ENCODE results near the gene APOOL. TPM values are rescaled to one million over a fixed set of nuclear protein-coding genes. Genes with fewer than 3 reads are reported as not detected.

APOOL gene
- total and polyA plus RNA-seq, 2 of the 13 experiments (the other 11 are each of a cell fraction or from before 2014, with no cell fraction given), result 7.3 to 13.9 TPM

GRCh38 chrX:85114171-85114570, 110.5 kb downstream of the APOOL start:
- FAIRE-seq (no peak), DNase-seq (ENCODE audit: low spot score) (no peak), ATAC-seq (no peak)
- H3K79me2 ChIP-seq (ENCODE audit: insufficient read depth, low read length), result no peaks in the 10 kb centered on the region
- H3K4me3 ChIP-seq (replicated peaks in 1 of 3; ENCODE audit: insufficient read depth in 1 of 3, low read depth in 2 of 3, low read length in 3 of 3), result no peak overlapping the region
- TF ChIP-seq GRHL1 (CRISPR knock-in tag; conservative IDR thresholded peaks at IDR 0.05) (no peak), SPEN (CRISPR knock-in tag; IDR thresholded peaks at IDR 0.05; ENCODE audit: low read depth) (no peak), ZNF773 (CRISPR knock-in tag; IDR thresholded peaks at IDR 0.05; ENCODE audit: borderline replicate concordance) (no peak), ZNF362 (CRISPR knock-in tag; IDR thresholded peaks at IDR 0.05; ENCODE audit: borderline replicate concordance) (no peak), RXRA (CRISPR knock-in tag; IDR thresholded peaks at IDR 0.05) (no peak), BRF2 (CRISPR knock-in tag; IDR thresholded peaks at IDR 0.05) (no peak), PAF1 (CRISPR knock-in tag; IDR thresholded peaks at IDR 0.05) (no peak), RBM39 (IDR thresholded peaks at IDR 0.05; ENCODE audit: low read depth, low read length, poor library complexity, severe bottlenecking) (no peak), ZSCAN29 (CRISPR knock-in tag; conservative IDR thresholded peaks at IDR 0.05) (no peak), ZSCAN12 (CRISPR knock-in tag; IDR thresholded peaks at IDR 0.05) (no peak), TMF1 (CRISPR knock-in tag; IDR thresholded peaks at IDR 0.05; ENCODE audit: low read depth) (no peak), ELF4 (CRISPR knock-in tag; IDR thresholded peaks at IDR 0.05; ENCODE audit: borderline replicate concordance) (no peak), ATF5 (CRISPR knock-in tag; IDR thresholded peaks at IDR 0.05; ENCODE audit: low read depth) (no peak), PITX1 (CRISPR knock-in tag; IDR thresholded peaks at IDR 0.05) (no peak), NAIF1 (CRISPR knock-in tag; IDR thresholded peaks at IDR 0.05; ENCODE audit: borderline replicate concordance) (no peak), MYC (CRISPR knock-in tag; IDR thresholded peaks at IDR 0.05; ENCODE audit: borderline replicate concordance) (no peak), KLF13 (CRISPR knock-in tag; IDR thresholded peaks at IDR 0.05) (no peak), ZNF367 (CRISPR knock-in tag; IDR thresholded peaks at IDR 0.05; ENCODE audit: borderline replicate concordance) (no peak), BRD4 (CRISPR knock-in tag; IDR thresholded peaks at IDR 0.05) (no peak)
- peaks cover 7% of the 10 kb centered on the region for H3K4me1 ChIP-seq (ENCODE audit: insufficient read depth, low read length)
- no peaks in the 10 kb centered on the region for H4K20me1 ChIP-seq (ENCODE audit: insufficient read depth, low read length)
- no peak overlapping the region for H3K9ac ChIP-seq (ENCODE audit: insufficient read depth, low read depth, low read length)
- ChIA-PET CTCF (ENCODE audit: low intra/inter-chr PET ratio, low total read pairs) (no interaction called here), POLR2A (no interaction called here)
- no peaks in the 10 kb centered on the region for H3K9me3 ChIP-seq (ENCODE audit: low read length)
- no peaks in the 10 kb centered on the region for H3K27me3 ChIP-seq (ENCODE audit: control insufficient read depth in 1 of 2, insufficient read depth in 2 of 2, low read length in 2 of 2)
- BruUV-seq (replicated peaks), result no TSS peak
- intact Hi-C loops (cut with micrococcal nuclease; ENCODE audit: unreplicated experiment), result no loop called here
- 0% methylated on average over 3 of the region's 3 CpGs for WGBS (ENCODE audit: low lambda C conversion rate)
- no peak overlapping the region for H3K27ac ChIP-seq (ENCODE audit: extremely low read length, insufficient read depth, low read length)
- H2AFZ ChIP-seq (ENCODE audit: low read length), result no peak overlapping the region
- in situ Hi-C loops (cut with HindIII; ENCODE audit: extremely low pct_ligation_motif_present, low pct_unique_long_range_greater_than_20kb), result loop anchor here (10.0 kb wide), 1 partner anchor 431 kb away; no protein-coding TSS in a partner anchor
- no peak overlapping the region for H3K4me2 ChIP-seq (ENCODE audit: low read depth, low read length)
- no peaks in the 10 kb centered on the region for H3K36me3 ChIP-seq (replicated peaks in 1 of 2; ENCODE audit: control insufficient read depth in 1 of 2, insufficient read depth in 2 of 2, low read length in 2 of 2)

Measured in HepG2 (cell line).